Heart right ventricle (tissue), 16 donors: ENCODE data around the gene SHC4. TPM values are rescaled to one million over a fixed set of nuclear protein-coding genes. Genes with fewer than 3 reads are reported as not detected.

ENCODE experiments used
- ATAC-seq, 8 donors: fragments of 200-7000 bp; cut with Tn5 transposase; one replicate each; pipeline ENCODE4 v1.9.1; 2020; ENCODE audit warnings: mild to moderate bottlenecking in 8 of 8, moderate library complexity in 8 of 8, moderate number of reproducible peaks in 1 of 8
- DNase-seq, 2 donors: peaks; one replicate each; pipeline ENCODE4 v3.0.0-alpha.2; 2020
- H3K27ac ChIP-seq, 10 donors: fragments of 200-600 bp; sonication (generic) in 2 of 10; one replicate each; pipeline versions ENCODE4 v1.5.0 to v1.8.0; 2020 to 2022; ENCODE audit warnings: mild to moderate bottlenecking in 3 of 10
- H3K27me3 ChIP-seq, 7 donors: fragments of 200-600 bp; one replicate each; pipeline ENCODE4 v1.8.0; 2021 to 2022; ENCODE audit warnings: mild to moderate bottlenecking in 2 of 7
- H3K36me3 ChIP-seq, 9 donors: fragments of 200-600 bp; sonication (generic) in 1 of 9; one replicate each; pipeline versions ENCODE4 v1.5.0 to v1.8.0; 2020 to 2022; ENCODE audit warnings: mild to moderate bottlenecking in 2 of 9
- H3K4me1 ChIP-seq, 9 donors: fragments of 200-600 bp; sonication (generic) in 1 of 9; one replicate each; pipeline versions ENCODE4 v1.5.0 to v1.8.0; 2020 to 2022; ENCODE audit warnings: mild to moderate bottlenecking in 4 of 9
- H3K4me3 ChIP-seq, 10 donors: fragments of 200-600 bp; sonication (generic) in 2 of 10; one replicate each; pipeline versions ENCODE4 v1.5.0 to v1.8.0; 2020 to 2022; ENCODE audit warnings: mild to moderate bottlenecking in 7 of 10, moderate library complexity in 2 of 10
- H3K9me3 ChIP-seq, 11 donors: fragments of 200-600 bp in 10 of 11; sonication (generic) in 2 of 11; one replicate each; pipeline versions ENCODE4 v1.5.0 to v1.8.0; 2013 to 2022; ENCODE audit warnings: mild to moderate bottlenecking in 2 of 11, control low read depth in 1 of 11, moderate library complexity in 1 of 11
- CTCF ChIP-seq, 9 donors: fragments of 200-600 bp; sonication (generic) in 2 of 9; IDR thresholded peaks; one replicate each; pipeline versions ENCODE4 v1.5.0 to v1.8.0; 2021 to 2022; ENCODE audit warnings: antibody characterized with exemption in 9 of 9, mild to moderate bottlenecking in 5 of 9, moderate library complexity in 1 of 9
- WGBS, 2 donors: extraction: QIAGEN DNeasy Blood & Tissue Kit; methylation state at CpG; one replicate each; pipeline ENCODE4 v1.1.7; 2013; ENCODE audit warnings: inconsistent platforms in 1 of 2; 5-methylcytosine and 5-hydroxymethylcytosine counted together
- intact Hi-C, 10 donors: fragments of 100-400 bp; cut with DNase I; formaldehyde crosslinking; loops; one replicate each; pipeline versions ENCODE4 v1.11.1 to v1.14.2; 2022
- polyA plus RNA-seq, 2 donors: library from polyadenylated mRNA; stranded (reverse); fragments of 200-250 nt; gene quantifications; one replicate each; pipeline ENCODE4 v1.2.3, GENCODE V29; 2013
- total RNA-seq, 10 donors: library from RNA; stranded (reverse); fragmentation: NEBNext Ultra II Directional in 3 of 10; extraction: Animal tissue kit (Norgen Biotek cat#: 25700) in 3 of 10; gene quantifications; one replicate each; pipeline versions ENCODE4 v1.2.1 to v1.2.4, GENCODE V29; 2021 to 2023
- donor health status: Arrhythmogenic right ventricular cardiomyopathy.
- donor health status: ischemic (EF 13 %, LVEDD 7.1; RV severe dilation, severe dysfunction).
- donor health status: healthy with polysubstance abuse.
- donor health status: DM: no; HTN: yes; CAD: no.
- donor health status: DM: no; HTN: no; CAD: no.
- donor health status: ischemic (EF 25% LVEDD 6.9; RV normal size, moderate dysfunction).
- donor health status: ischemic (EF 25% LVEDD 5.7; RV mildly dilated, moderate dysfunction).
- donor health status: healthy.
- donor health status: DM: yes; HTN: yes; CAD: no.
- donor health status: Ischemic cardiomyopathy.
- donor health status: ischemic (EF 35%, LVEDD 5.7; RV mildly dilated, moderate dysfunction).
- donor health status: nonischemic (EF 11% LVEDD 7.7; RV severe dilation, severe dysfunction).
- donor health status: DM: yes; HTN: yes; CAD: no.
- donor health status: PGD.
- donor health status: ischemic (EF 29% LVEDD 5.4; RV normal size, mild dysfunction).
- donor health status: nonischemic (EF 23%, LVEDD 6.1; RV moderate dilation, normal function).

SHC4 gene
- total and polyA plus RNA-seq, 12 donors = 1.2 to 4.9 (median 2.2) TPM

- intact Hi-C loops = loop anchor here in 1 of 10 donors (10.0 kb wide), 1 partner anchor 452 kb away; no protein-coding TSS in a partner anchor
- no peak for TF ChIP-seq CTCF (IDR thresholded peaks at IDR 0.05)
- DNase-seq (no peak), ATAC-seq (no peak)
- no peaks in the 10 kb centered on the region for H3K9me3 ChIP-seq
- no peak overlapping the region for H3K27ac ChIP-seq
- 66 to 72% methylated on average over 5 of the region's 5 CpGs for WGBS, 2 donors
- peaks cover 0 to 21% (median 5%) of the 10 kb centered on the region in 9 donors for H3K4me1 ChIP-seq
- H3K27me3 ChIP-seq = no peaks in the 10 kb centered on the region
- H3K4me3 ChIP-seq = no peak overlapping the region
- H3K36me3 ChIP-seq = peaks cover 0 to 10% (median 0%) of the 10 kb centered on the region in 9 donors
Observed at GRCh38 chr15:48983300-48983699, 19.6 kb upstream of the SHC4 start.

DNA sequence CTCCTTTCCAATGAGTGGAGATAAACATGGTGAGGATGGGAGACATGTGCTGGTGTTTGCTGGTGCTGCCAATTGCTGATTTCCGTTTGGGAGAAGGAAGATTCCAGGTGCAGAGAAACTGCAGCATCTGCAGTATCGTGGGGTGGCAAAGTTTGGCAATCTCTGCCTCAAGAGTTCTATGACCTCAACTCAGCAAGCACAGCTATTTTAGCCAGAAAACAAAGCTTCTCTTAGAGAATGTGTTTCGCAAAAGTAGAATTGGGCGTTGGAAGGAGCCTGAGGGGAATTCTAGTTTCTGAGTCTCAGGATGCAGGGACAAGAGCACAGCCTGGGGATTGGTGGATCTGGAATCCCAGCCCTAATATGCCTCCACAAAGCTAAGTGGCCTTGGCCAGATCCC is 18.2 kb upstream of the SHC4 start:
- no peak for ATAC-seq
- WGBS, 2 donors = 66 to 79% methylated on average over 4 of the region's 4 CpGs

DNA sequence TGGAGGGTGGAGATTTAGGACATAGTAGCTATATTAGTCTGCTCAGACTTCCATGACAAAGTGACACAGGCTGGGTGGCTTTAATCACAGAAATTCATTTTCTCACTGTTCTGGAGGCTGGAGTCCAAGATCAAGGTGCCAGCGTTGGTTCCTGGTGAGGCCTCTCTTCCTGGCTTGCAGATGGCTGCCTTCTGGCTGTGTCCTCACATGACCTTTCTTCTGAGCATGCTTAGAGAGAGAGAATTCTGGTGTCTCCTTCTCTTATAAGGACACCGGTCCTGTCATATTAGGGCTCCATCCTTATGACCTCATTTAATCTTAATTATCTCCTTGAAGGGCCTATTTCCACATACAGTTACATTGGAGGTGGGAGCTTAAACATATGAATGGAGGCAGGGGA is 14.9 kb upstream of the SHC4 start:
- TF ChIP-seq CTCF (IDR thresholded peaks at IDR 0.05) = no peak

More for the DNA sequence above, 18.2 kb upstream of the SHC4 start:
- no peaks in the 10 kb centered on the region for H3K36me3 ChIP-seq
- TF ChIP-seq CTCF (IDR thresholded peaks at IDR 0.05) = no peak
- no peak overlapping the region for H3K4me3 ChIP-seq
- H3K27ac ChIP-seq = no peak overlapping the region
- no peaks in the 10 kb centered on the region for H3K27me3 ChIP-seq
- intact Hi-C loops = loop anchor here in 1 of 10 donors (10.0 kb wide), 1 partner anchor 453 kb away; no protein-coding TSS in a partner anchor
- H3K4me1 ChIP-seq = peaks cover 0 to 21% (median 5%) of the 10 kb centered on the region in 9 donors
- no peak for DNase-seq
- H3K9me3 ChIP-seq = no peaks in the 10 kb centered on the region

GRCh38 chr15:48976444-48977088 is 12.8 kb upstream of the SHC4 start:
- 83 to 93% methylated on average over 17 of the region's 17 CpGs for WGBS, 2 donors
- peak; percentile 2 to 44 (median 24) for ATAC-seq
- no peak for TF ChIP-seq CTCF (IDR thresholded peaks at IDR 0.05)
- no peaks in the 10 kb centered on the region for H3K36me3 ChIP-seq
- H3K4me3 ChIP-seq = peak overlapping the region in 7 of 10 donors; percentile 54 to 66 (median 62)
- peaks cover 0 to 15% (median 9%) of the 10 kb centered on the region in 9 donors for H3K4me1 ChIP-seq
- H3K27ac ChIP-seq = peak overlapping the region in 8 of 10 donors; percentile 28 to 85 (median 76)
- no peaks in the 10 kb centered on the region for H3K27me3 ChIP-seq
- intact Hi-C loops = no loop called here
- no peak for DNase-seq
- no peaks in the 10 kb centered on the region for H3K9me3 ChIP-seq

More for the DNA sequence above, 14.9 kb upstream of the SHC4 start:
- no peak overlapping the region for H3K27ac ChIP-seq
- ATAC-seq (no peak), DNase-seq (no peak)
- H3K27me3 ChIP-seq = no peaks in the 10 kb centered on the region
- intact Hi-C loops = no loop called here
- H3K4me3 ChIP-seq = no peak overlapping the region
- H3K4me1 ChIP-seq = peaks cover 0 to 18% (median 9%) of the 10 kb centered on the region in 9 donors
- WGBS, 2 donors = 82 to 84% methylated on average over 2 of the region's 2 CpGs
- H3K36me3 ChIP-seq = no peaks in the 10 kb centered on the region
- no peaks in the 10 kb centered on the region for H3K9me3 ChIP-seq
